SK-N-SH treated with all-trans-retinoic acid at 6 μM for 48 hours (cell line): ENCODE results near the gene MAP1S.

Experiments
- PPARA ChIP-seq: fragments of 250-450 bp; sonication (Bioruptor Pico); IDR thresholded peaks from 2 replicates; pipeline ENCODE4 v1.5.0; 2020; ENCODE audit warnings: mild to moderate bottlenecking, borderline replicate concordance
- TF ChIP-seq, protein P1 (sequence below): fragments of 250-450 bp; sonication (Bioruptor Pico); IDR thresholded peaks from 2 replicates; pipeline ENCODE4 v1.5.1; 2020; ENCODE audit warnings: low read depth, mild to moderate bottlenecking, moderate library complexity

DNA sequence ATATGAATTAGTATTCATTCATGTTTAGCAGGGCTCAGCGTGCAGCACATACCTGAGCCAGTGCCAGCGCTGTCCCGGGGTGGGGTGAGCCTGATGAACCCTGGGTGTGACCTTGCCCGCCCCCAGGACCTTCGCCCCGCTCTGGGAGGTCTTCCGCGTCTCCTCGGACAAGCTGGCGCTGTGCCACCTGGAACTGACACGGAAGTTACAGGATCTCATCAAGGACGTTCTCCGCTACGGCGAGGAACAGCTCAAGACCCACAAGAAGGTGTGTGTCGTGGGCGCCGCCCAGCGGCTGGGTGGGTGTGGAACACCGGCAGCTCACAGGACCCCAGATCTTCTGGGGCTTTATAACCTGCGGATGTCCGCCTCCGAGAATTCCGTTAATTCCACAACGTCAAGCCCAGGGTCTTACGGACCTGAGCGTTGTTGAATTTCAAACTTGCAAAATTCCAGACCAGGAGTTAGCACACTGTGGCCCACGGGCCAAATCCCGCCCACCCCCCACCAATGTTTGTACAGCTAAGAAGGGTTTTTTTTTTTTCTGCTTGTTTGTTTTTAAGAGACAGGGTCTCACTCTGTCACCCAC is 47.4 kb downstream of the MAP1S start:
- TF ChIP-seq, protein P1, sequence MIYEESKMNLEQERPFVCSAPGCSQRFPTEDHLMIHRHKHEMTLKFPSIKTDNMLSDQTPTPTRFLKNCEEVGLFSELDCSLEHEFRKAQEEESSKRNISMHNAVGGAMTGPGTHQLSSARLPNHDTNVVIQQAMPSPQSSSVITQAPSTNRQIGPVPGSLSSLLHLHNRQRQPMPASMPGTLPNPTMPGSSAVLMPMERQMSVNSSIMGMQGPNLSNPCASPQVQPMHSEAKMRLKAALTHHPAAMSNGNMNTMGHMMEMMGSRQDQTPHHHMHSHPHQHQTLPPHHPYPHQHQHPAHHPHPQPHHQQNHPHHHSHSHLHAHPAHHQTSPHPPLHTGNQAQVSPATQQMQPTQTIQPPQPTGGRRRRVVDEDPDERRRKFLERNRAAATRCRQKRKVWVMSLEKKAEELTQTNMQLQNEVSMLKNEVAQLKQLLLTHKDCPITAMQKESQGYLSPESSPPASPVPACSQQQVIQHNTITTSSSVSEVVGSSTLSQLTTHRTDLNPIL (CRISPR knock-in tag), result no peak
- TF ChIP-seq PPARA, result no peak
